H9 (cell line): ENCODE results near the gene NENF. TPM values are rescaled to one million over a fixed set of nuclear protein-coding genes. Genes with fewer than 3 reads are reported as not detected.

Experiments
- DNase-seq: peaks from one replicate; pipeline ENCODE4 v3.0.0-alpha.2; 2017
- H2AFZ ChIP-seq: one replicate; pipeline ENCODE4 v1.6.1; 2013; ENCODE audit warnings: mild to moderate bottlenecking, low read length, control low read depth, moderate library complexity
- H2AK5ac ChIP-seq: 2 replicates; pipeline ENCODE4 v1.6.1; 2013; ENCODE audit warnings: low read length, control low read depth, mixed read lengths; ENCODE audit not compliant: insufficient read length
- H2BK120ac ChIP-seq: one replicate; pipeline ENCODE4 v1.6.1; 2013; ENCODE audit warnings: low read depth, mild to moderate bottlenecking, low read length, control low read depth, inconsistent platforms; ENCODE audit not compliant: poor library complexity, severe bottlenecking
- H2BK12ac ChIP-seq: 2 replicates; pipeline ENCODE4 v1.6.1; 2013; ENCODE audit warnings: low read length, control low read depth, mixed read lengths, low read depth; ENCODE audit not compliant: insufficient read length
- H2BK15ac ChIP-seq: 2 replicates; pipeline ENCODE4 v1.6.1; 2013; ENCODE audit warnings: low read depth, low read length, control low read depth
- H2BK20ac ChIP-seq: one replicate; pipeline ENCODE4 v1.6.1; 2013; ENCODE audit warnings: low read depth, mild to moderate bottlenecking, low read length, control low read depth, inconsistent platforms; ENCODE audit not compliant: poor library complexity, severe bottlenecking
- H2BK5ac ChIP-seq: 2 replicates; pipeline ENCODE4 v1.6.1; 2013; ENCODE audit warnings: low read length, control low read depth, mixed read lengths; ENCODE audit not compliant: insufficient read length
- H3K14ac ChIP-seq: 2 replicates; pipeline ENCODE4 v1.6.1; 2013; ENCODE audit warnings: low read length, control low read depth; ENCODE audit not compliant: insufficient read depth
- H3K18ac ChIP-seq: 2 replicates; pipeline ENCODE4 v1.6.1; 2013; ENCODE audit warnings: low read depth, mild to moderate bottlenecking, mixed read lengths, low read length, control low read depth; ENCODE audit not compliant: insufficient read length
- H3K23ac ChIP-seq: 2 replicates; pipeline ENCODE4 v1.6.1; 2013; ENCODE audit warnings: low read length, control low read depth, mixed read lengths, low read depth; ENCODE audit not compliant: insufficient read length
- H3K23me2 ChIP-seq: 2 replicates; pipeline ENCODE4 v1.6.1; 2013; ENCODE audit warnings: low read depth, mild to moderate bottlenecking, mixed read lengths, low read length, control low read depth; ENCODE audit not compliant: insufficient read length, poor library complexity, severe bottlenecking
- H3K27ac ChIP-seq: 2 replicates; pipeline ENCODE4 v1.5.1; 2013; ENCODE audit warnings: low read length, control low read depth, mixed read lengths, low read depth; ENCODE audit not compliant: insufficient read length
- H3K27me3 ChIP-seq: 2 replicates; pipeline ENCODE4 v1.6.1; 2013; ENCODE audit warnings: low read length, control low read depth, inconsistent platforms; ENCODE audit not compliant: insufficient read depth
- H3K4ac ChIP-seq: 2 replicates; pipeline ENCODE4 v1.6.1; 2013; ENCODE audit warnings: low read depth, mild to moderate bottlenecking, control low read depth, inconsistent platforms, low read length, moderate library complexity
- H3K4me1 ChIP-seq: 2 replicates; pipeline ENCODE4 v1.6.1; 2013; ENCODE audit warnings: low read length, control low read depth, inconsistent platforms; ENCODE audit not compliant: insufficient read depth
- H3K4me2 ChIP-seq: 2 replicates; pipeline ENCODE4 v1.6.1; 2013; ENCODE audit warnings: low read length, control low read depth, mixed read lengths; ENCODE audit not compliant: insufficient read length, insufficient read depth
- H3K56ac ChIP-seq: 2 replicates; pipeline ENCODE4 v1.6.1; 2013; ENCODE audit warnings: low read depth, mild to moderate bottlenecking, mixed read lengths, low read length, control low read depth; ENCODE audit not compliant: insufficient read length
- H3K79me1 ChIP-seq: 2 replicates; pipeline ENCODE4 v1.6.1; 2013; ENCODE audit warnings: low read depth, mild to moderate bottlenecking, moderate library complexity, low read length, control low read depth, inconsistent platforms; ENCODE audit not compliant: insufficient read depth, poor library complexity, severe bottlenecking
- H3K79me2 ChIP-seq: 2 replicates; pipeline ENCODE4 v1.6.1; 2013; ENCODE audit warnings: low read length, control low read depth, inconsistent platforms; ENCODE audit not compliant: insufficient read depth
- H3K9ac ChIP-seq: 2 replicates; pipeline ENCODE4 v1.6.1; 2013; ENCODE audit warnings: low read length, control low read depth, mixed read lengths; ENCODE audit not compliant: insufficient read length; ENCODE audit errors: extremely low read depth
- H3K9me3 ChIP-seq: one replicate; pipeline ENCODE4 v1.6.1; 2013; ENCODE audit warnings: low read depth, low read length, inconsistent platforms; ENCODE audit not compliant: control insufficient read depth
- H3T11ph ChIP-seq: one replicate; pipeline ENCODE4 v1.6.1; 2013; ENCODE audit warnings: mild to moderate bottlenecking, low read length, control low read depth, inconsistent platforms
- H4K20me1 ChIP-seq: one replicate; pipeline ENCODE4 v1.6.1; 2013; ENCODE audit not compliant: control insufficient read depth, insufficient read length, insufficient read depth
- H4K5ac ChIP-seq: 2 replicates; pipeline ENCODE4 v1.6.1; 2013; ENCODE audit warnings: low read depth, mild to moderate bottlenecking, mixed read lengths, low read length, control low read depth; ENCODE audit not compliant: insufficient read length
- H4K8ac ChIP-seq: replicated peaks from 2 replicates; pipeline ENCODE4 v1.6.1; 2013; ENCODE audit warnings: low read length, control low read depth, mixed read lengths, low read depth; ENCODE audit not compliant: insufficient read length
- H4K91ac ChIP-seq: 2 replicates; pipeline ENCODE4 v1.6.1; 2013; ENCODE audit warnings: low read depth, mild to moderate bottlenecking, moderate library complexity, mixed read lengths, low read length, control low read depth; ENCODE audit not compliant: insufficient read length
- H3K27ac Mint-ChIP-seq, 3 experiments: 2 replicates in 2 of 3; 3 replicates in 1 of 3; pipeline ENCODE4 v1.8.0; 2020 to 2021; ENCODE audit warnings: mixed read lengths in 3 of 3, mild to moderate bottlenecking in 1 of 3, moderate library complexity in 1 of 3
- H3K27me3 Mint-ChIP-seq: 2 replicates; pipeline ENCODE4 v1.8.0; 2021; ENCODE audit warnings: low read depth, mild to moderate bottlenecking, moderate library complexity, mixed read lengths
- H3K36me3 Mint-ChIP-seq, 3 experiments: 2 replicates in 2 of 3; 3 replicates in 1 of 3; pipeline ENCODE4 v1.8.0; 2020 to 2021; ENCODE audit warnings: low read depth in 3 of 3, mixed read lengths in 3 of 3; ENCODE audit not compliant: insufficient read depth in 1 of 3
- H3K4me1 Mint-ChIP-seq, 2 experiments: 2 replicates each; pipeline ENCODE4 v1.8.0; 2020; ENCODE audit warnings: mixed read lengths in 2 of 2
- H3K4me3 Mint-ChIP-seq, 2 experiments: 2 replicates in 1 of 2; 3 replicates in 1 of 2; pipeline ENCODE4 v1.8.0; 2020 to 2021; ENCODE audit warnings: mild to moderate bottlenecking in 2 of 2, mixed read lengths in 2 of 2, moderate library complexity in 1 of 2
- H3K9me3 Mint-ChIP-seq, 2 experiments: 2 replicates in 1 of 2; 3 replicates in 1 of 2; pipeline ENCODE4 v1.8.0; 2020; ENCODE audit warnings: mild to moderate bottlenecking in 2 of 2, mixed read lengths in 2 of 2, moderate library complexity in 1 of 2
- WGBS: extraction: QIAGEN DNeasy Blood & Tissue Kit; methylation state at CpG from one replicate; pipeline ENCODE4 v1.1.7; 2013; ENCODE audit warnings: missing lambda C conversion rate, low lambda C conversion rate, mixed read lengths; ENCODE audit not compliant: insufficient read length; ENCODE audit errors: extremely low coverage; 5-methylcytosine and 5-hydroxymethylcytosine counted together
- total RNA-seq: library from RNA; stranded (reverse); gene quantifications from 2 replicates; pipeline ENCODE4 v1.2.1, GENCODE V29; 2021
- TF ChIP-seq, protein P1 (sequence below): fragments of 200-600 bp; sonication (generic); conservative IDR thresholded peaks from 3 replicates; pipeline ENCODE4 v1.8.0; 2021; ENCODE audit warnings: antibody characterized with exemption, mild to moderate bottlenecking

Gene NENF
- total RNA-seq, 1 experiment from 2014 or later, result 28.3 TPM

GRCh38 chr1:212413902-212414327, 18.8 kb upstream of the NENF start:
- Histone ChIP-seq H2BK5ac (no peak overlapping the region), H3K14ac (peak overlapping the region; percentile 9; the same call in 1 of the 2 replicates), H3K9me3 (no peaks in the 10 kb centered on the region), H4K8ac (no peak overlapping the region), H2AFZ (no peak overlapping the region), H3K18ac (no peak overlapping the region), H3K4ac (no peak overlapping the region), H3K56ac (no peak overlapping the region), H2BK12ac (no peak overlapping the region), H3K79me2 (peaks cover 4% of the 10 kb centered on the region; the same call in 1 of the 2 replicates), H2BK15ac (no peak overlapping the region), H2BK120ac (no peak overlapping the region), H3K4me2 (peak overlapping the region; percentile 87), H3K27me3 (no peaks in the 10 kb centered on the region), H3K9ac (peak overlapping the region; percentile 11), H4K5ac (no peak overlapping the region), H4K20me1 (no peaks in the 10 kb centered on the region), H3T11ph (no peak overlapping the region), H4K91ac (no peak overlapping the region), H3K79me1 (no peaks in the 10 kb centered on the region), H3K4me1 (no peaks in the 10 kb centered on the region; the same call in 1 of the 2 replicates), H2BK20ac (no peak overlapping the region), H3K23ac (no peak overlapping the region), H3K23me2 (peaks cover 6% of the 10 kb centered on the region), H3K27ac (no peak overlapping the region), H2AK5ac (no peak overlapping the region)
- Mint-ChIP-seq H3K4me1 (peaks cover 25 to 31% of the 10 kb centered on the region in 2 experiments), H3K4me3 (peak overlapping the region; percentile 93 to 95), H3K36me3 (peaks cover 28 to 38% (median 34%) of the 10 kb centered on the region in 3 experiments), H3K9me3 (no peaks in the 10 kb centered on the region), H3K27ac (peak overlapping the region in 2 of 3 experiments; percentile 2 to 50; a peak in 2 of 7 replicates), H3K27me3 (peaks cover 9% of the 10 kb centered on the region)
- TF ChIP-seq, protein P1, sequence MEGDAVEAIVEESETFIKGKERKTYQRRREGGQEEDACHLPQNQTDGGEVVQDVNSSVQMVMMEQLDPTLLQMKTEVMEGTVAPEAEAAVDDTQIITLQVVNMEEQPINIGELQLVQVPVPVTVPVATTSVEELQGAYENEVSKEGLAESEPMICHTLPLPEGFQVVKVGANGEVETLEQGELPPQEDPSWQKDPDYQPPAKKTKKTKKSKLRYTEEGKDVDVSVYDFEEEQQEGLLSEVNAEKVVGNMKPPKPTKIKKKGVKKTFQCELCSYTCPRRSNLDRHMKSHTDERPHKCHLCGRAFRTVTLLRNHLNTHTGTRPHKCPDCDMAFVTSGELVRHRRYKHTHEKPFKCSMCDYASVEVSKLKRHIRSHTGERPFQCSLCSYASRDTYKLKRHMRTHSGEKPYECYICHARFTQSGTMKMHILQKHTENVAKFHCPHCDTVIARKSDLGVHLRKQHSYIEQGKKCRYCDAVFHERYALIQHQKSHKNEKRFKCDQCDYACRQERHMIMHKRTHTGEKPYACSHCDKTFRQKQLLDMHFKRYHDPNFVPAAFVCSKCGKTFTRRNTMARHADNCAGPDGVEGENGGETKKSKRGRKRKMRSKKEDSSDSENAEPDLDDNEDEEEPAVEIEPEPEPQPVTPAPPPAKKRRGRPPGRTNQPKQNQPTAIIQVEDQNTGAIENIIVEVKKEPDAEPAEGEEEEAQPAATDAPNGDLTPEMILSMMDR, result no peak
- DNase-seq, result peak; percentile 30
- no CpG with 5 or more reads among the region's 21 CpGs for WGBS
